HepG2 (cell line): ENCODE results near the gene COG5. TPM values are rescaled to one million over a fixed set of nuclear protein-coding genes. Genes with fewer than 3 reads are reported as not detected.

Experiments used
- ATAC-seq: fragments of 200-7000 bp; cut with Tn5 transposase; 3 replicates; pipeline ENCODE4 v1.9.1; 2020; ENCODE audit warnings: mild to moderate bottlenecking, moderate library complexity
- BruUV-seq: library from RNA; stranded (reverse); fragments of 400-500 nt; replicated peaks from 2 replicates; lab custom pipeline; 2021; lab: Mats Ljungman, UMichigan
- CTCF ChIA-PET: fragments of 300-600 bp; formaldehyde crosslinking; extraction: SDS; loops from one replicate; lab custom pipeline; 2021; ENCODE audit warnings: low total read pairs, inconsistent platforms, low intra/inter-chr PET ratio; lab: Yijun Ruan, JAX
- POLR2A ChIA-PET: fragments of 350-600 bp; sonication (Branson Sonifier 250); formaldehyde crosslinking; loops from one replicate; lab custom pipeline; 2020; ENCODE audit warnings: antibody characterized with exemption, inconsistent platforms; lab: Yijun Ruan, JAX
- DNase-seq: peaks from one replicate; pipeline ENCODE4 v3.0.0-alpha.2; 2015; ENCODE audit warnings: low spot score
- FAIRE-seq: peaks from 3 replicates; lab custom pipeline; 2011; peaks lifted over from hg19 to GRCh38; lab: Jason Lieb, UNC
- H2AFZ ChIP-seq: one replicate; pipeline ENCODE4 v1.6.1; 2011; ENCODE audit warnings: low read length, inconsistent platforms
- H3K27ac ChIP-seq: fragments of 300-600 bp; 3 replicates; pipeline ENCODE4 v1.8.0; 2011; ENCODE audit warnings: mixed run types, mild to moderate bottlenecking, mixed read lengths, low read length, inconsistent platforms; ENCODE audit not compliant: insufficient read depth; ENCODE audit errors: extremely low read length
- H3K27me3 ChIP-seq, 2 experiments: fragments of 200-600 bp in 1 of 2; 2 replicates in 1 of 2; 3 replicates in 1 of 2; pipeline versions ENCODE4 v1.6.0 to v1.8.0; 2011; ENCODE audit warnings: low read length in 2 of 2, mild to moderate bottlenecking in 2 of 2, moderate library complexity in 2 of 2, inconsistent platforms in 1 of 2; ENCODE audit not compliant: insufficient read depth in 2 of 2, control insufficient read depth in 1 of 2
- H3K36me3 ChIP-seq, 2 experiments: fragments of 200-600 bp in 1 of 2; replicated peaks in 1 of 2; 2 replicates in 1 of 2; 3 replicates in 1 of 2; pipeline versions ENCODE4 v1.5.1 to v1.8.0; 2011; ENCODE audit warnings: low read length in 2 of 2, inconsistent platforms in 1 of 2; ENCODE audit not compliant: insufficient read depth in 2 of 2, control insufficient read depth in 1 of 2
- H3K4me1 ChIP-seq: 2 replicates; pipeline ENCODE4 v1.5.1; 2012; ENCODE audit warnings: low read length, inconsistent platforms; ENCODE audit not compliant: insufficient read depth
- H3K4me2 ChIP-seq: 2 replicates; pipeline ENCODE4 v1.6.0; 2011; ENCODE audit warnings: low read depth, low read length, inconsistent platforms
- H3K4me3 ChIP-seq, 3 experiments: fragments of 200-600 bp in 1 of 3; sonication (generic), shearing (Covaris generic) in 1 of 3; replicated peaks in 1 of 3; 2 replicates each; pipeline ENCODE4 v1.5.1; 2011 to 2016; ENCODE audit warnings: low read length in 3 of 3, inconsistent platforms in 2 of 3, low read depth in 2 of 3, mild to moderate bottlenecking in 2 of 3, control low read depth in 1 of 3, mixed read lengths in 1 of 3; ENCODE audit not compliant: insufficient read depth in 1 of 3
- H3K79me2 ChIP-seq: one replicate; pipeline ENCODE4 v1.6.1; 2011; ENCODE audit warnings: low read length, inconsistent platforms; ENCODE audit not compliant: insufficient read depth
- H3K9ac ChIP-seq: 2 replicates; pipeline ENCODE4 v1.6.0; 2011; ENCODE audit warnings: mild to moderate bottlenecking, low read depth, low read length, inconsistent platforms; ENCODE audit not compliant: insufficient read depth
- H3K9me3 ChIP-seq: 2 replicates; pipeline ENCODE4 v1.5.1; 2012; ENCODE audit warnings: mild to moderate bottlenecking, low read length
- H4K20me1 ChIP-seq: 2 replicates; pipeline ENCODE4 v1.6.0; 2011; ENCODE audit warnings: inconsistent platforms, mild to moderate bottlenecking, low read length, moderate library complexity; ENCODE audit not compliant: insufficient read depth
- CBX2 ChIP-seq, 2 experiments: fragments of 200-600 bp in 1 of 2; sonication (generic); formaldehyde crosslinking in 1 of 2; IDR thresholded peaks; 2 replicates each; pipeline versions ENCODE4 v1.7.0 to v1.8.1; 2018 to 2022; ENCODE audit warnings: low read depth in 2 of 2, low read length in 1 of 2, mild to moderate bottlenecking in 1 of 2, missing genetic modification reagents in 1 of 2
- MAFF ChIP-seq: IDR thresholded peaks from 2 replicates; pipeline ENCODE4 v1.6.1; 2011; ENCODE audit warnings: low read depth, low read length, improper control_type of control experiment
- MAFK ChIP-seq, 2 experiments: IDR thresholded peaks in 1 of 2; conservative IDR thresholded peaks in 1 of 2; 2 replicates each; pipeline ENCODE4 v1.6.1; 2011; ENCODE audit warnings: improper control_type of control experiment in 2 of 2, low read length in 2 of 2
- RERE ChIP-seq: IDR thresholded peaks from 2 replicates; pipeline ENCODE4 v1.6.1; 2016; ENCODE audit warnings: low read depth, missing genetic modification reagents, missing compliant biosample characterization
- WGBS: methylation state at CpG from one replicate; pipeline ENCODE4 v1.1.6; 2017; ENCODE audit warnings: low lambda C conversion rate; 5-methylcytosine and 5-hydroxymethylcytosine counted together
- in situ Hi-C: cut with HindIII; loops from 2 replicates; pipeline ENCODE4 v1.10.0; 2017; ENCODE audit warnings: low pct_unique_long_range_greater_than_20kb; ENCODE audit not compliant: extremely low pct_ligation_motif_present
- intact Hi-C: fragments of 100-400 bp; cut with micrococcal nuclease; formaldehyde crosslinking; loops from one replicate; pipeline ENCODE4 v1.10.0; 2022; ENCODE audit not compliant: unreplicated experiment
- polyA plus RNA-seq, 8 experiments: library from polyadenylated mRNA; depleted of rRNA in 3 of 8; stranded (reverse) in 7 of 8; unstranded in 1 of 8; fragments of >200 nt; fragmentation: Illumina TruSeq in 4 of 8; extraction: Trizol in 4 of 8; gene quantifications; 2 replicates each; pipeline versions ENCODE4 v1.2.1 to v1.2.3, GENCODE V29; 2011 to 2016; ENCODE audit warnings: low read depth in 4 of 8, missing spikeins in 1 of 8, mixed read lengths in 1 of 8; ENCODE audit not compliant: insufficient read depth in 1 of 8
- total RNA-seq, 5 experiments: library from RNA; depleted of rRNA; stranded (reverse); fragments of >200 nt; fragmentation: Illumina TruSeq; extraction: Trizol; gene quantifications; 2 replicates each; pipeline ENCODE4 v1.2.3, GENCODE V29; 2016; ENCODE audit warnings: low read depth in 1 of 5

The COG5 gene
- total and polyA plus RNA-seq, 2 of the 13 experiments (the other 11 are each of a cell fraction or from before 2014, with no cell fraction given) = 20.4 to 31.3 TPM

GRCh38 chr7:107599262-107599661, 35.5 kb upstream of the COG5 start (continued):
- no peak for TF ChIP-seq RERE (CRISPR knock-in tag)

GRCh38 chr7:107597953-107598352, 34.2 kb upstream of the COG5 start:
- no peaks in the 10 kb centered on the region for H3K9me3 ChIP-seq
- BruUV-seq = no TSS peak
- no peaks in the 10 kb centered on the region for H3K79me2 ChIP-seq
- H3K27ac ChIP-seq = no peak overlapping the region
- no peak overlapping the region for H3K9ac ChIP-seq
- no peak overlapping the region for H3K4me3 ChIP-seq
- intact Hi-C loops = no loop called here
- no peak for FAIRE-seq
- ChIA-PET CTCF (no interaction called here), POLR2A (no interaction called here)
- H3K4me2 ChIP-seq = no peak overlapping the region
- peaks cover 0 to 1% of the 10 kb centered on the region in 2 experiments; a peak in 4 of 5 replicates for H3K36me3 ChIP-seq
- WGBS = 92% methylated on average over 4 of the region's 4 CpGs
- no peak overlapping the region for H2AFZ ChIP-seq
- TF ChIP-seq MAFF = peak; percentile 29; the same call in 1 of the 2 replicates
- no peak for TF ChIP-seq CBX2 (IDR thresholded peaks at IDR 0.05; ENCODE audit: low read depth, low read length)
- no peak for TF ChIP-seq CBX2 (CRISPR knock-in tag; IDR thresholded peaks at IDR 0.05; ENCODE audit: low read depth)
- TF ChIP-seq MAFK (conservative IDR thresholded peaks at IDR 0.05 in 1 of 2, IDR thresholded peaks at IDR 0.05 in 1 of 2; ENCODE audit: low read length in 2 of 2) = peak; percentile 48 to 59; a peak in 3 of 4 replicates
- ATAC-seq = no peak
- peaks cover 11% of the 10 kb centered on the region; the same call in 1 of the 2 replicates for H3K4me1 ChIP-seq
- H4K20me1 ChIP-seq = no peaks in the 10 kb centered on the region
- in situ Hi-C loops = no loop called here
- no peaks in the 10 kb centered on the region for H3K27me3 ChIP-seq
- DNase-seq = no peak
